GM19238 (cell line): ENCODE measurements around the gene ABCA2.
"Not testable (repeated sequence)": the region's sequence is repeated elsewhere in the genome, so short reads cannot be mapped to it uniquely, and the experiment has no call there.

Experiments
- DNase-seq: peaks from one replicate; pipeline ENCODE4 v3.0.0; 2011; ENCODE audit warnings: low spot score; ENCODE audit not compliant: insufficient read length

Gene ABCA2

DNA sequence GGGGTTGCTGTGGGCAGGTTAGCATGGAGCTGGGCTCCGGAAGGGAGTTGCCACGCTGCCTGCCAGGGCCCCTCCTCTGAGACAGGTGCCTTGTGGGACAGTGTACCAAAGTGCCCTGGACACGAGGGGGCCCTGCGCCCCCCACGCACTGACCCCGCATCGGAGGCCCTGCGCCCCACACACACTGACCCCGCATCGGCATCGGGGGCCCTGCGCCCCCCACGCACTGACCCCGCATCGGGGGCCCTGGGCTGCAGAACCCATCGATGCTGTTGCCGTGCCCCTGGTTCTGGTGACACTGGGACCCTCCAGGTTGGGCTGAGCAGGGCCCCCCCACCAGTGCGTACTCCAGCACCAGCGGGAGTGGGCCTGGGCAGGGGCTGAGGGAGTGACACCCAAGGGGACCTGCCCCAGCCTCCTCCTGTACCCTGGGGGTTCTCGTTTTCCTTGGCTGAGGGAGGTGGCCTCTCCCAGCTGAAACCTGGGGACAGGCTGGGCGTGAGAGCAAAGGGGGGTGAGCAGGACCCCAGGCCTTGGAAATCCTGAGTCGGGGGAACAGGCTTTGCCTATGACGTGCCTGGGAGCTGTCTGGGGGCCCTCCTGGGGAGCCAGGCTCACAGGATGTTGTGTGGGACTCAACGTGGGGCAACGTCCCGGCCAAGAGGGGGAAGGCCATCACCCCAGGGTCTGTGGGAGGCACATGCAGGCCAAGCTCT, 35.4 kb upstream of the ABCA2 start:
- DNase-seq, result no peak

DNA sequence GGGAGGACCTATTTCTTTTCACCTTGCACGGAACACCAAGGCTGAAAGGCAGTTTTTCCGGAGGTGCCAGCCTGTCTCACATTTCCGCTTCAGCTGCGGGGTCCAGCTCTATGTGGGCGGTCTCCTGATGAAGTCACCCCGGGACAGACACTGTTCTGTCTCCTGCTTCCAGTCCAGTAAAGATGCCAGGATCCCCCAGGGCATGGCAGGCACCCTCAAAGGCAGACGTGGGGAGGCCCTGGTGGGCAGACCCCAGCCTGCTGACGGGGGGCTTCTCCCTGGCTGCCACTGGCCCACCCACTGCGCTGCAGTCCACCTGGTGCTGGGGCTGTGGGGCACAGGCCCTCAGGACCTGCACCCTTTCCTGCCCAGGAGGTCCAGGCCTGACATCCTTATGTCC, 34.8 kb upstream of the ABCA2 start:
- DNase-seq, result not testable (repeated sequence)

DNA sequence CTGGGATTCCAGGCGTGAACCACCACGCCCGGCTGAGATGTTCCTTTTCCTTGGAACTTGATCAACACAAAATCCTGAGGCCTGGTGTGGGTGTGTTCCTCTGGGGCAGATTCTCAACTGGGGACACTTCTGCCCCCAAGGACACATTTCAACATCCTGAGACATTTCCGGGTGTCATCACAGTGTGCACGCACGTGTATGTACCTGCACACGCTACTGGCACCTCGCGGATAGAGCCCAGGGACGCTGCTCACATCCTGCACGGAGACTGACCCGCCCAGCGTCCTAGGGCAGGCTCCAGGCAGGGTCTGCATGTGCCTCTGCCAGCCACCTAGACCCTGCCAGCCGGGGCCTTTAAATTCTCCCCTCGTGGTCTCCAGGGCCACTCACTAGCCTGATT, 34.3 kb upstream of the ABCA2 start:
- no peak for DNase-seq

DNA sequence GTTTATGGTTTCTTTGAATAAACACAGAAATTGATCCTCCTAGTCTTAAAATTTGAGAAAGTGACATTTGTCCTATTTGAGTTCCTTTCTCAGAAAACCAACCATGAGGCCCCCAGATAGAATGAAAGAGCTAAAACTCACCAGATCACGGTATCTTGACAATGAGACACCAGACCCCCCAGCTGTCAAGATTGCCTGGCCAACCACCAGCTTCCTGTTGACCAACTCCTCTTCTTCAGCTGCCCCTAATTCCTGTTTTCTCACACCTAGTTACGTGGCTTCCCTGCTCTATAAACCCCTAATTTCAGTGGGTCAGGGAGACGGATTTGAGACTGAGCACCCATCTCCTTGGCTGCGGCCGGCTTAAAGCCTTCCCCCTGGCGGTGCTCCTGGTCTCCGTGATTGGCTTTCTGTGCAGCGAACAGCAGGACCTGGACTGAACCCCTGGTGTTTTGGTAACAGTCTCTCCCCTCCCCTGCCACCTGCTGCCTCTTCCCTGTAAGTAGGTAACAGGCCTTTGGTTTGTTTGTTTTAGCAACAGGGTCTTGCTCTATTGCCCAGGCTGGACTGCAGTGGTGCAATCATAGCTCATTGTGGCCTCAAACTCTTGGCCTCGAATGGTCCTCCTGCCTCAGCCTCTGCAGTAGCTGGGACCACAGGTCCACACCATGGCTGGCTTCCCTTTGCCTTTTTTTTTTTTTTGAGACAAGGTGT, 30.6 kb upstream of the ABCA2 start:
- no peak for DNase-seq

DNA sequence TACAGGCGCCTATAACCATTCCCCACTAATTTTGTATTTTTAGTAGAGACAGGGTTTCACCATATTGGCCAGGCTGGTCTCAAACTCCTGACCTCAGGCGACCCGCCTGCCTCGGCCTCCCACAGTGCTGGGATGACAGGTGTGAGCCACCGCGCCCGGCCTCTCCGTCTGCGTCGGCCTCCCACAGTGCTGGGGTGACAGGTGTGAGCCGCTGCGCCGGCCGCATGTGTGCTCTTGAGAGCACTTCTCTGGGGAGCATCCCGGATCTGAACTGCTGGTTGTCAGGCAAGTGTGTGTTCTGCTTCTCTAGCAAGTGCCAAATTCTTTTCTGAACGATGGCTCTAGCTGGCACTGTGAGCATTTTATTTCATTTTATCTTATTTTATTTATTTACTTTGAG, 29.5 kb upstream of the ABCA2 start:
- DNase-seq, result no peak

DNA sequence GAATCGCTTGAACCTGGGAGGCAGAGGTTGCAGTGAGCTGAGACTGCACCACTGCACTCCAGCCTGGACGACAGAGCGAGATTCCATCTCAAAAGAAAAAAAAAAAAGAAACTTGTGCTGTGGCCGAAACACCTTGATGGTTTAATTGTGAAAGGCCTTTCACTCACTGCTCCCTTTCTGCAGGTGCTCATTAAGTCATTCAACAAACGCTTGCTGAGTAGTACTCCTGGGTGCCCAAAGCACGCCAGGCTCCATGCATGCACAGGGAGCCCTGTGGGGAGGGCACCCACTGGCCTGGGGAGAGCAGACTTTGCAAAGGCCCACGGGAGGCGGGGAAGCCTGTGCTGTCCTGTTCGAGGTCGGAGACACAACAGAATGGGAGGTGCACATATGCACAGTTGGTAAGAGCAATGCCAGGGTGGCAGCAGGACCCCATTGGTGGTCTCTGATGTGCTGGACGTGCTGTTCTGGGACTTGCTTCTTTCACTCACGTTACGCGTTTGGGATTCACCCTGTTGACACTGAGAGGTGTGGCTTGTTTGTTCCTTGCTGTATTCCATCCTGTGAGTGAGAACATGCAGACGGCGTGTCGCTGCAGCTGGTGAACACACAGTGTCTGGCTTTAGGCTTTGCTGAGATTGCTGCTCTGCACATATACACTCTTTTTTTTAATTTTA, 28.8 kb upstream of the ABCA2 start:
- no peak for DNase-seq

DNA sequence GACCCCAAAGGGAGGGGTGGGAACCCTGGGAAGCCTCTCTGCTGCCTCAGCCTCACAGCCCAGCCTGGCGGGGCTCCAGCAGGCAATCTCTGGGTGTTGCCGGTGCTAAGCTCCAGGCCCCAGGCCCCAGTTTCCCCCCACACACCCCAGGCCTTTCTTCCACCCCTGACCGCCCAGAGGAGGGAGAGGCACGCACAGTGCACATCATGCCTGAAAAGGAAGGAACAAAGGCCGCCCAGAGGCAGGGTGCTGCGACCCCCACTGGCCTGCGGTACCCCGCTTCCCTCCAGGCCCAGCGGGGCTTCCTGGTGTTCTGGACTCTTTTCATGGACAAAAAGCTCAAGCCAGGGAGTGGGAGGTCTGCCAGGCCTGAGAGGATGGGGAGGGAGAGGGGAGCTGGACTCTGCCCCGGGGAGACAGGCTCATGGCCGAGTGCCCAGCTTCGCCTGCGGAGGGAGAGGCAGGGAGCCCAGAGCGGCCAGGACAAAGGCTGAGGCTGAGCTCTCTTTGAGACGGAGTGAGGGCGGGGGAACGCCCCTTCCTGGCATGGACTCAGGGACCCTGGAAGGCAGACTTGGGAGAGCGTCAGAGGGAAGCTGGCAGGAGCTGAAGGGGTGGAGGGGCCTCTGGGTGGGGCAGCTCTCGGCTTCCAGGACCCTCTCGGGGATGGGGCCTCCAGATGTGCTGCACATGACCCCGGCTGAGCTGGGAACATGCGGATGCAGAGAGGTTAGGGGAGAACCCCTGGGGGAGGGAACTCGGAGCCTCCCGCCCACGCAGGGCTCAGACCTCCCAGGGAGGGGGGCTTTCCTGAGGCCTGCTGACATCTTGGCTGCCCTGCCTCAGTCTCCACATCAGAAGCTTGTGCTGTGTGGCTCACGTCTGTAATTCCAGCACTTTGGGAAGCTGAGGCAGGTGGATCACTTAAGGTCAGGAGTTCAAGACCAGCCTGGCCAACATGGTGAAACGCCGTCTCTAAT, 27.6 kb upstream of the ABCA2 start:
- no peak for DNase-seq

DNA sequence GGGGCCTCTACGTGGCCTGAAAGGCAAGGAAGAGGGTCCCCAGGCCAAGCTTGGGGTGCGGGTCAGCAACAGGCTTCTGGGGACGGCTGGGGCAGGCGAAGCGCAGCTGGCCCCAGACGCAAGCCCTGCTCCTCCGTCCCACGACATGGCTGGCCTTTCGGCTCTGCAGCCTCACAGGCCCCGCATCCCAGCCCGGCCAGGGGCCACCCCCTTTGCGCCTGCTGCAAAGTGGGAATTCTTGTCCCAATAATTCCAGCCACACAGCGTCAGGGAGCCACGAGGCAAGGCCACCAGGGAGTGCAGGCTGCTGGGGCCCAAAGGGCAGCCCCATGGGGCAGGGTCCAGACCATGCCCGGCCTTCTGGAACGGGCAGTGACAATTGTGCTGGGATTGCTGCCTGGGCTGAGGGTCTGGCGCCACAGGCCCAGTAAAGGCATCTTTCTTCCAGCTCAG, 26.9 kb upstream of the ABCA2 start:
- no peak for DNase-seq

DNA sequence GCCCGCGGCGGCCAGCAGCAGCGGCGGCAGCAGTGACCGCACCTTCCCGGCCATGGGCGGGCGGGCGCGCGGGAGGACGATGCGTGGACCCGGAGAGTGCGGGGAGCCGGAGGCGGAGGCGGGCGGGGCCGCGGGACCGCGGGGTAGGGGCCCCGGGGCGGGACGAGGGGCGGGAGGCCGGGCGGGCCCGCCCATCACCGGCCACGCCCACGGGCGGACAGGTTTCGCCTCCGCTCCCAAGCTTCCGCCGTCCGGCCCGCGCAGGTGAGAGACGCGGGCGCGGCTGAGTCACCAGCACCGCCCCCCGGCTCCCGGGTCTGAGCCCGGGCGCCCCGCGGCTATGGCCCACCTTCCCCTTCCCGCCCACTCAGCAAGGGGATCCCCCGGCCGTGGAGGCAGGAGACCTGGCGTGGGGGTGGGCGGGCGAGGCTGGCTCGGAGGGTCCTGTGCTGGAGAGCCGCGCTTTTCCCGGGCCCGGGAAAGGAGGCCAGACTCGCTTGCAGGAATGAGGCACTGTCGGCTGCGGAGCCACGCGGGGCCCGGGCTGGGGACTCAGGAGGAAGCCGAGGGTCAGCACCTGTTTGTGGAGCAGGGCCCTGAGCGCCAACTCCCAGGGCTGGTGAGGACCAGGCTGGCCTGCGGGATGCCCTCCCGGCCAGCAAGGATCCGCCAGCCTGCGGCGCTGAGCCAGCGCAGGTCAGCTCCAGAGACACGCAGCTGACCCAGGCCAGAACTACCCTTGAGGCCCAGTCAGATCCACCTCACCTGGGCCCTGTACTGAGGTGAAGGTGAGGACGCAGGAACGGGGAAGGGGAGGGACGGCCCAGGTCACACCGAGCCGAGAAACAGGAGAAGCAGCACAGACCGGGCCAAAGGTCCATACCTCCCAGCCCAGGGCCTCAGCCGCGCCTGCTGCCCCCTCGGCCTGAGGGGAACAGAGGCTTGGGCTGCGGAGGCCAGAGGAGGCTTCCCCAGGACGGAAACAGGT, 26.2 kb upstream of the ABCA2 start, which contains the start of gene ENTPD2:
Gene ENTPD2, minus strand, starts transcription at position 118 of the 988 bp plus-strand sequence. Its CDS starts 64 bp downstream, at position 54.
- DNase-seq, result no peak

DNA sequence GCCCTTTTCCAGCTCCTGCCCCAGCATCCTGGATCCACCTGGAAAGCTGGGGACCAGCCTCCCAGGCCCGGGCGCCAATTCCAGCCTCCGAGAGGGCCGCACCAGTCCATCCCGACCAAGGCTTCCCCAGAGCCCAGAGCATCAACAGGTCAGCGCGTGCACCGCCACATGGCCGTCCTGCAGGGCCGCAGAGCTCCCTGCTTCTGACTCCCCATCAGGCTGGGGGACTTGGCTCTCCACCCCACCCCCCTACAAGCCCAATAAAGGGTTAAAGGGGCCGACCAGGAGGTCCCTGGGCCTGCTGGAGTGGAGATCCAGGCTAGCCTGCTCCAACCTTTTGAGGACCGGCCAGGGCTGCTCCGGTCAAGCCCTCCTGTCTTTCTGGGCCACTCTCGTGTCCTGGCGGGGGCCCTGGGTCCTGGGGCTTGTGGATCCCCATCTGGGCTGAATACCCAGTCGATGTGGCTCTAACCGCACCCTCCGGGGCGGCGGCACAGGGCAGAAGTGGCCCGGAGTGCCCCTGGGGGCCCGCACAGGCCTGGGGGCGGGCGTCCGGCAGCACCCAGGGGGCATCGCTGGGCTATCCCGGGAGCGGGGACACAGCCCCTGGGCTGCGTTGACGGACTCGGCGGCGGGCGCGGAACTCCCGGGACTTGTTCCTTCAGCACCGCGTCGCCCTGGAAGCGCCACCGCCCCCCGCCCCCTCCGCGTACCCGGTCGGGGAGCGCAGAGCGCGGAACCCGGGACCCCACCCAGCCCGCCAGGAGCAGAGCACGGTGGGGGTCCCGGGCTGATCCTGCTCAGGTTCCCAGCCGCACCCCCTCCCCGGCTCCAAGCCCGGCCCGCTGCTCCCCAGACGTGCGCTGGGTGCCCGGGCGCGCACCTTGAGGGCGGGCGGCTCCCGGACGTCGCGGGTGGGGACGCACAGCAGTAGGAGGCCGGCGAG, 25.2 kb upstream of the ABCA2 start:
- DNase-seq, result no peak

DNA sequence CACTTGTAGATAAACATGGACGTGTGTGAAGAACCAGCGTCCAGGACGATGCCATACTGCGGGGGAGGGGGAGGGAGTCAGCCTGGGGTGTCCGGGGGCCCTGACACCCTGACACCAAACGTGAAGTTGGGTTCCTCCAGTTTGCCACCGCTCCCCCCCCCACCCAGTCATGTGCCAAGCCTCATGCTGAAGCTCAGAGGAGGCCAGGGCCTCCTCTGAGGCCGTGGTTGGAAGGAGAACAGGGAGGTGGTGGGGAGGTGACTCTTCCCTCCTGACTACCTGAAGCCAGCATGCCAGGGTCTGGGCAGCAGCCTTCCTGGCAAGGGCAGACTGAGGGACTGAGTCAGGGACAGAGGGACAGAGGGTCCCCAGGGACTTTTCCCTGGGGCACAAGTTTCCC, 24.3 kb upstream of the ABCA2 start:
- DNase-seq, result no peak

DNA sequence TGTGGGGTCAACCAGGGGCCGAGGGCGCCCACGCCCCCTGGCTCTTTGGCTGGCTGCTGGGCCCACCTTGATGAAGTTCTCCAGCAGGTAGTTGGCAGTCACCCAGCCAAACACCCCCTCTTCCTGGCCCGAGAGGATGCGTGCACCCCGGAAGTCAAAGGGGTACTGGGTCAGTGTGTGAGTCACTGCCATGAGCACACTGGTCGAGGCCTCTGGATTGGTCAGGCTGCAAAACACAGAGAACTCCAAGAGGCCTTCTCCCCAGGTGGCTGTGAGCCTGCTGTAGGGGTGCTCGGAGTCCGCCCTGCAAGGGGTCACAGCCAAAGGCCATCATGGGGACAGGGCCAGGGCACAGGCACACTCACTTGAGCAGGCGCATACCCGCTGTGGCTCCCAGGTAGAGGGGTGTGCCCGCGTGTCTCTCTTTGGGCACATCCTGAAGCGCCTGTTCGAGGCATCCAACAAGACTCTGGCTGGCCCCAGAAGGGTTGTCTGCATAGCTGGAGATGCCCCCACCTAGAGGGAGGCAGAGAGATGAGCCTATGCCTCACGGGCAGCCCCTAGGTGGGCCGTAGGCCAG, 23.2 kb upstream of the ABCA2 start:
- no peak for DNase-seq

DNA sequence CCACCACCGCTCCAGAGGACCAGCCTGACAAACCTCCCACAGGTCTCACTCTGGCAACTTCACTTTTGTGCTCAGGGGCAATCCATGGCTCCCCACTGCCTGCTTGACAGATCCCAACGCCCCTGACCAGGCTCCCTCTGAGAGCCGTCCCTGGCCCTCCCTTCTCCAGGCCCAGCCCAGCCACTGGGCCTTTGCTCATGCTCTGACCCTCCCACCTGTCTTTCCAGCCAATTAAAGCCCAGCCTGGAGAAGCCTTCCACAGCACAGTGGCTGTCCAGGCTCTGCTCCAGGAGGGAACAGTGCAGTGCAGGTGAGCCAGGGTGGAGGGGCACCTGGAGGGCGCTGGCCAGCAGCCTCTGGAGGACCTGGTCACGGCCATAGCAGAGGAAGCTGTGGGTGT, 22.5 kb upstream of the ABCA2 start:
- no peak for DNase-seq

DNA sequence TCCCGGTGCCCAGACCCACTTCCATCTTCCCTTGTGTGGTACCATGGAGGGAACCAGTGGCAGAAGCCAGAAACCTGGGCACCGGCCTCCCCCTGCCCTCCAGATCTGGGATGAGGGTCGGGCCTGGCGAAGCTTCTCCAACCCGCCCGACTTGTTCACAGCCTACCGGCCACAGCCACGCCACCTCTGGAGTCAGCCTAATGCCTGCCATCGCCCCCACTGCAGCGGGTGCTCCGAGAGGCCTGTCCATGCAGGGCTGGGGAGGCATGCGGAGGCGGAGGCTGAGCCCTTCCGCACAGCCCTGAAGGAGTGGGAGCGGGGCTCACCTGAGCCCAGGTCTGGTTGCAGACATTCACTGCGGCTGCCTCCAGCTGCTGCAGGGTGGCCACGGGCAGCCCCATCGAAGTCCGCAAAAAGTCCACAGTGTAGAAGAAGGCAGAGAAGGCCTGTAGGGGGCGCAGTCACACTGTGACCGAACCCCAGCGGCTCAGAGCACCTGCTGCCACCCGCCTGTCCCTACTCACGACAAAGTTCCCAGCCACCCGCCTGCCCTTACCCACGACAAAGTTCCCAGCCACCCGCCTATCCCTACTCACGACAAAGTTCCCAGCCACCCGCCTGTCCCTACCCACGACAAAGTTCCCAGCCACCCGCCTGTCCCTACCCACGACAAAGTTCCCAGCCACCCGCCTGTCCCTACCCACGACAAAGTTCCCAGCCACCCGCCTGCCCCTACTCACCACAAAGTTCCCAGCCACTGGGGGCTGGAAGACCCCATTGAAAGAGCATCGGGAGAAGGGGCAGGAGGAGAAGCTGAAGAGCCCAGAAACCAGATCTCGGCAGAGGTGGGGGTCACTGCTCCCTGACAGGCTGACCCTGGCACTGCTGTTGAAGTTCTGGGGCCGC, 21.8 kb upstream of the ABCA2 start:
- no peak for DNase-seq

DNA sequence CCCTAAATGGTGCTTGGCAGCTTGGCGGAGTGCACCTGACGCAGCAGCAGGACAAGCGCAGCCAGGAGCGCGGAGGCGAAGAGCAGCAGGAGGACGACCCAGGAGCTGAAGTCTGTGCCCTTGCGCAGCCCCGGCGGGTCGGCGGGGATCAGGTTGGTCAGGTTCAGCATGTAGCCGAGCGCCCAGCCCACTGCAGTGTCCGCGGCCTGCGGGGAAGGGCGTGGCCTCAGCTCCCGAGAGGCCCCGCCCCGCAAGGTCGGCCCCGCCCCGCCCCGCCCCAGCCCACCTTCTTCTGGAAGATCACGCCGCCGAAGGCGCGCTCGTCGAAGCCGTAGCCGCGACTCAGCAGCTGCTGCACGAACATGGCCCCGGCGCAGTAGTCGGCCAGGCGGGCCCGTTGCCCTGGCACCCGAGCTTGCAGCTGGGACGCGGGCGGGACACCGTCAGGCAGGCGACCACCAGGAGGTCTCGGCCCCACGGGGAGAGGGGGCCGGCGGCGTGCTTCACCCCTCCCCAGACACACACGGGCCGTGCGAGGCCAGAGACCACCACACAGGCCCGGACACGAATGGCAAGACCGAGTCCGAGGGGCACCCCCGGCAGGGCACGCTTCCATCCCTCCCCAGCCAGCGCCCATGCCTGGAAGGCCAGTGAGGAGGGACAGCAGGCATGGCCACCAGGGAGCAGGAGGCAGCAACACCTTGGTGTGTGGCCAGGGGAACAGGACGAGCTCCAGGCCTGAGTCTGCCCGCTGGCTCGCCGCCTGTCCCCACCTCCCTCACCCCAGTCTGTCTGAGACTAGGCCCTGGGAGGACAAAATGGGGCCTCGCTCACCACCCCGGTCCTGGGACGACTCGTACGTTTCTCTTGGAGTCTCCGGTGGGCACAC, 20.9 kb upstream of the ABCA2 start:
- no peak for DNase-seq

DNA sequence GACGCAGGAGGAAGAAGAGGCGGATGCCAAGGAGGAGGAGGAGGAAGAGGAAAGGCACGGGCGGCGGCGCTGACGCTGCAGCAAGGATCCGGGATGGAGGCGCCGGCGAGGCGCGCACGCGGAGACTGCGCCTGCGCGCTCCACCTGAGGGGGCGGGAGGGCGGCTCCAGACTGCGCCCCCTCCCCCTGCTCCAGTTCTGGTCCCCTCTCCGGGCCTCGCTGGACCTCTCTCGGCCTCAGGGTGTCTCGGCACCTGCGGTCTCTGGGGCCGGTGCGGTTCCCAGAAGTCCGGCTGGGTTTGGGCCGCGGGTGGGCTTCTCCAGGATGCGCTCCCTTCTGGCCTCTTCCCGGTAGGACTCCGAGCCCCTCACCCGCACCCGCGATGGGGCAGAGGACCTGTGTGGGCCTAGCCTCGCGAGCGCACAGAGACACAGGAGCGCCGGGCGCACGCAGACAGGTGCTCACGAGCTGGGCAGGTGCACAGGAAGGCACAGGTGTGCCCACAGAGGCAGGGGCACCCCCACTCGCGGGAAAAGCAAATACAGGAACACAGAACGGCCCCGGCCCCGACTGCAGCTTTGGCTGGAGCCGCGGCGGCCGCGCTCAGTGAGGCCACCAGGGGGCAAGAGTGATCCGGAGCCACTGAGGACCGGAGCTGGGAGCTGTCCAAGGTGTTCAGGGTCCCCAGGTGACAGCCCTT, 18.2 kb upstream of the ABCA2 start, which contains the start of gene NPDC1:
Gene NPDC1, minus strand, starts transcription at position 90 of the 700 bp plus-strand sequence. CDS start 188 bp downstream, outside the sequence.
- DNase-seq, result peak; percentile 97
